Memory B cell (primary cell): ENCODE measurements around the gene KRT6A.

Experiments
- ATAC-seq: fragments of 150-1000 bp; cut with Tn5 transposase; 2 replicates; pipeline ENCODE4 v1.10.0; 2021; ENCODE audit warnings: low read depth, mild to moderate bottlenecking, moderate library complexity
- DNase-seq, 2 donors: peaks; one replicate each; pipeline ENCODE4 v3.0.0; 2022; ENCODE audit warnings: low spot score in 2 of 2
- H3K27ac Mint-ChIP-seq: one replicate; pipeline ENCODE4 v1.8.0; 2022; ENCODE audit warnings: mild to moderate bottlenecking, moderate library complexity, mixed read lengths
- H3K27me3 Mint-ChIP-seq: one replicate; pipeline ENCODE4 v1.8.0; 2022; ENCODE audit warnings: mixed read lengths
- H3K36me3 Mint-ChIP-seq: one replicate; pipeline ENCODE4 v1.8.0; 2022; ENCODE audit warnings: mild to moderate bottlenecking, mixed read lengths
- H3K4me1 Mint-ChIP-seq: one replicate; pipeline ENCODE4 v1.8.0; 2022; ENCODE audit warnings: mixed read lengths
- H3K4me3 Mint-ChIP-seq: one replicate; pipeline ENCODE4 v1.8.0; 2022; ENCODE audit warnings: mild to moderate bottlenecking, moderate library complexity, mixed read lengths
- H3K9me3 Mint-ChIP-seq: one replicate; pipeline ENCODE4 v1.8.0; 2022; ENCODE audit warnings: mixed read lengths

Gene KRT6A

DNA sequence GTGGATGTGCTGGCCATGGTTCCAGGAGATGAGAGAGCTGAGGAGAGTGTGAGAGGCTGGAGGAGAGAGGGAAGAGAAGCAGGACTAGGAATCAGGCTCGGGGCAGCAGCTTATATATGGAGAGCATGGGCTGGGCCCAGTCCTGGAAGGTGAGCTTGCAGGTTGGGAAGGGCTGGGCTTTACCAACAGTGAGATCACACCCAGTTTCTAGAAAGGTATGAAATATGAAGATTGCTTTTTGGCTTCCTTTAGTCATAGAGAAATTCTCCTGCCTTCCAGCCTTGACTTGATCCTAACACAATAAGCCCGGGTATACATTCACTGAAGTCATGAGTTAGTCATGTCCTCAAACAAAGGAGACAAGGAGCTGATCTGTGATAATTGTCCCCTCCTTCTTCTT lies at the start of gene KRT6A:
Gene KRT6A, minus strand, starts transcription at position 86 of the 400 bp plus-strand sequence. Its CDS starts 69 bp downstream, at position 17.
- Mint-ChIP-seq H3K9me3 (no peaks in the 10 kb centered on the region), H3K27ac (no peak within 1 kb of the TSS), H3K36me3 (no peaks in the 10 kb centered on the region), H3K27me3 (peaks cover 14% of the 10 kb centered on the region), H3K4me1 (peaks cover 10% of the 10 kb centered on the region), H3K4me3 (no peak within 1 kb of the TSS)
- no peak for ATAC-seq
- no peak for DNase-seq

DNA sequence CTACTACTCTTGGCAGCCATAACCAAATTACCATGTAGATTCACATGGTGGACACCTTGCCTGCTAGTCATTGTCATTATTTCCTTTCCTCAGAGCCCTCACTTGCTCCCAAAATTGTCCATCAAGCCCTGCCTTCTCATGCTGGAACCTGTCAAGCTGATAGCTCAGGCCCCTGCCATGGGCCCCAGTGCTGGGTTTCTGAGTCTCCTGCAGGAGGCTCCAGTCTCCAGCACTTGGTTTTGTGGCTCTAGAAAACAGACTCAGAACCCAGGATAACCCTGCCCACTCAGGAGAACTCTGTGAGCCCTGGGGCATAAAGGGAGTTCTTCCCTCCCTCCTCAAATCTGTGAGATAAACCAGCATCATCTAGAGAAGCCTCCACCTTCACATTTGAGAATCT lies 49.1 kb upstream of the KRT6A start:
- Mint-ChIP-seq H3K27ac (no peak overlapping the region), H3K9me3 (no peaks in the 10 kb centered on the region), H3K4me1 (no peaks in the 10 kb centered on the region), H3K36me3 (no peaks in the 10 kb centered on the region), H3K27me3 (peaks cover 12% of the 10 kb centered on the region), H3K4me3 (no peak overlapping the region)
- DNase-seq (no peak), ATAC-seq (no peak)

- no peak for DNase-seq
- Mint-ChIP-seq H3K4me1 (no peaks in the 10 kb centered on the region), H3K27me3 (peaks cover 16% of the 10 kb centered on the region), H3K4me3 (no peak overlapping the region), H3K27ac (no peak overlapping the region), H3K36me3 (no peaks in the 10 kb centered on the region), H3K9me3 (no peaks in the 10 kb centered on the region)
- ATAC-seq: no peak
These were observed 48.7 kb upstream of the KRT6A start for GRCh38 chr12:52541709-52542108.

GRCh38 chr12:52540531-52540930 lies 47.5 kb upstream of the KRT6A start:
- DNase-seq: no peak
- Mint-ChIP-seq H3K9me3 (no peaks in the 10 kb centered on the region), H3K27ac (no peak overlapping the region), H3K4me1 (no peaks in the 10 kb centered on the region), H3K27me3 (peaks cover 13% of the 10 kb centered on the region), H3K4me3 (no peak overlapping the region), H3K36me3 (no peaks in the 10 kb centered on the region)
- ATAC-seq: no peak

- ATAC-seq: no peak
- no peaks in the 10 kb centered on the region for H3K9me3 Mint-ChIP-seq
- no peak for DNase-seq
- H3K36me3 Mint-ChIP-seq: no peaks in the 10 kb centered on the region
- no peak overlapping the region for H3K27ac Mint-ChIP-seq
- peaks cover 10% of the 10 kb centered on the region for H3K27me3 Mint-ChIP-seq
- no peaks in the 10 kb centered on the region for H3K4me1 Mint-ChIP-seq
- no peak overlapping the region for H3K4me3 Mint-ChIP-seq
These were observed 46.7 kb upstream of the KRT6A start for GRCh38 chr12:52539821-52540173.

GRCh38 chr12:52539083-52539820 lies 46.2 kb upstream of the KRT6A start:
- Mint-ChIP-seq H3K4me1 (peaks cover 3% of the 10 kb centered on the region), H3K4me3 (no peak overlapping the region)
- ATAC-seq: no peak

GRCh38 chr12:52537101-52537500 lies 44.0 kb upstream of the KRT6A start:
- Mint-ChIP-seq H3K36me3 (no peaks in the 10 kb centered on the region), H3K27ac (no peak overlapping the region), H3K4me3 (no peak overlapping the region), H3K4me1 (peaks cover 3% of the 10 kb centered on the region), H3K9me3 (no peaks in the 10 kb centered on the region), H3K27me3 (peaks cover 13% of the 10 kb centered on the region)
- DNase-seq (no peak), ATAC-seq (no peak)

More at GRCh38 chr12:52539083-52539820, 46.2 kb upstream of the KRT6A start:
- Mint-ChIP-seq H3K9me3 (no peaks in the 10 kb centered on the region), H3K27ac (no peak overlapping the region), H3K27me3 (peaks cover 13% of the 10 kb centered on the region), H3K36me3 (no peaks in the 10 kb centered on the region)
- DNase-seq: no peak

DNA sequence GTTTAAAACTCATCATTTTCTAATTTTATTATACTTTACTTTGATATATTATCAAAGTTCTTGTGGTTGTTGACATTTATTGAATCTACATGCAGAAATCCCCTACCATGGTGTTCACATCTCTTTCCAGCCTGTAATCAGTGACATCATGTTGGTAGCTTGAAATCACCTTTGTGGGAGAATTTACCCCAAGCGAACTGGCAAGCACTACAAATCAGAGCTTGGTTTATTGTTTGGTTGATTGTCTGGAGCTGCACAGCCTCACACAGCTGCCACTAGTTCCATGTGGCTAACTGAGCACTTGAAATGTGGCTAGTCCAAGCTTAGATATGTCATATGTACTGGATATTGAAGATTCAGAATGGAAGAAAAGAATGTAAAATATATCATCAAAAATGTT lies 42.5 kb upstream of the KRT6A start:
- peaks cover 13% of the 10 kb centered on the region for H3K27me3 Mint-ChIP-seq
- no peak overlapping the region for H3K27ac Mint-ChIP-seq
- H3K36me3 Mint-ChIP-seq: no peaks in the 10 kb centered on the region
- peaks cover 9% of the 10 kb centered on the region for H3K4me1 Mint-ChIP-seq
- H3K9me3 Mint-ChIP-seq: no peaks in the 10 kb centered on the region
- no peak overlapping the region for H3K4me3 Mint-ChIP-seq
- no peak for ATAC-seq
- DNase-seq: no peak

GRCh38 chr12:52534482-52534881 lies 41.4 kb upstream of the KRT6A start:
- H3K9me3 Mint-ChIP-seq: no peaks in the 10 kb centered on the region
- no peak overlapping the region for H3K27ac Mint-ChIP-seq
- H3K36me3 Mint-ChIP-seq: no peaks in the 10 kb centered on the region
- ATAC-seq (no peak), DNase-seq (no peak)
- H3K4me1 Mint-ChIP-seq: peaks cover 9% of the 10 kb centered on the region
- H3K4me3 Mint-ChIP-seq: no peak overlapping the region
- H3K27me3 Mint-ChIP-seq: peaks cover 9% of the 10 kb centered on the region

DNA sequence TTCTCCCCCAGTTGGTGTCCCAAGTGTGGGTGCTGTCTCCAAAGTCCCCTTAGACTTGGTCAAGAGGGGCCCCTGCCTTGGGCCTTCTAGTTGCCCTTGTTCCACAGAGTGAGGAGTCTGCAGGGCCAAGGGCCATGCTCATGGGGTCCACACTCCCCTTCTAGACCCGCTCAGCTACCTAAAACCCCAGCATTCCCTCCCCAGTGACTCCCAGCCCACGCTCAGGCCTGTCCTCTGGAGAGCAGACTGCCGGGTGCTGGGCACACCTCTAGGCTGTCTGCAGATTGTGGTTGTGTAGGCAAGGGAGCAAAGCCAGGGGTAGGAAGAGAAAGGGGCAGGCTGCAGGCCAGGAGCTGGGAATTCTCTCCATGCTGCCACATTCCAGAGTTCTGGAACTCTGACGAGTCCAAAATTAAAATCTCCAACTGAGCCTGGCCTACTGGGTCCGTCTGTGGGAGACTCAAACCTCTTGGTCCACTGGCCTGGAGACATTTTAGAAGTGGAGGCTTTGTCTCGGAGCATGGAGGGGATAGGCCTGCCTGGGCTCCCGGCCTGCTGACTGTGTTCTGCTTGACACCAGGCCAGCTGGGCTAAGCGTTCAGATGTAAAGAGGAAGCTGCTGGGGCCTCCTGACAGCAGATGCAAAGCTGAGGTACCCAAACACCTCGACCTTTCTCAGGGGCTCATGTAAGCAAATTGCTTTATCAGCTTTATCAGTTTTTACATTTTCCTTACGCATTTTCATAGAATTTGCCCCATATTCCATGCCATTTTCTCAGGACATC lies 40.8 kb upstream of the KRT6A start:
- H3K36me3 Mint-ChIP-seq: no peaks in the 10 kb centered on the region
- ATAC-seq (peak; percentile 38), DNase-seq (no peak)
- H3K4me1 Mint-ChIP-seq: peaks cover 9% of the 10 kb centered on the region
- H3K4me3 Mint-ChIP-seq: no peak overlapping the region
- H3K9me3 Mint-ChIP-seq: no peaks in the 10 kb centered on the region
- H3K27ac Mint-ChIP-seq: no peak overlapping the region
- H3K27me3 Mint-ChIP-seq: peaks cover 9% of the 10 kb centered on the region

- H3K27ac Mint-ChIP-seq: no peak overlapping the region
- H3K9me3 Mint-ChIP-seq: no peaks in the 10 kb centered on the region
- DNase-seq (no peak), ATAC-seq (no peak)
- no peaks in the 10 kb centered on the region for H3K36me3 Mint-ChIP-seq
- peaks cover 9% of the 10 kb centered on the region for H3K27me3 Mint-ChIP-seq
- H3K4me3 Mint-ChIP-seq: no peak overlapping the region
- peaks cover 9% of the 10 kb centered on the region for H3K4me1 Mint-ChIP-seq
These were observed 39.6 kb upstream of the KRT6A start for GRCh38 chr12:52532636-52533035.

DNA sequence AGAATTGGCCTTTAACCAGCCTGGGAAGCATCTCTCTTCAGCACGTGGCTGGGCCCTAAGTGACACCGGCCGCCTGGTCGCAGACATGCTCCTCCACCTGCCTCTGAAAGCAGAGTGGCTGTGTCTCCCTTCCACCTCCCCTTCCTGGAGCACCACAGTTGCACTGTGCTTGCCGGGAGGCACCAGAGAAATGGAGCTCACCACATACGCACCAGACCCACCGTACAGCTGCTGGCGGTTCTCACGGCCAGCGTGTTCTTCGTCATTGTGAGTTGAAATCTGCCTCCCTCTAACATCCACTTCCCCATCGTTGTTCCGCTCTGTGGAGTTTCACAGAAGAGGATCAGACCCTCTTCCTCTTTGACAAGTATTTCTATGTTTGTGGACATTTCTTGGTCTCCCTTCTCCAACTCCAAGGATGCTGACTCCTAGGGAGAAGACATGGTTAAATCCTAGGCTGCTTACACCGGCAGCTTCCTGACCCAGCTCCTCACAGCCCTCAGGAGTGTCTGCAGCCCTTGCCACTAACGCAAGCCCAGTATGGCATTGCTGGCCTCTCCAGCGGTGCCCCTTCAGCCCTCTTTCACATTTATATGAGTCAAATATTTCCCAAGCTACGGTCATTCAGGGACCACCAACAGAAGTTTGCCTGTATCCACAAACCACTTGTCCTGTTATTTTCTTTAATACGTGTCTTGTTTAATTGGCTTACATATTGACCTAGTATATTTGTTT lies 38.7 kb upstream of the KRT6A start:
- Mint-ChIP-seq H3K27me3 (peaks cover 5% of the 10 kb centered on the region), H3K27ac (no peak overlapping the region), H3K36me3 (no peaks in the 10 kb centered on the region), H3K4me1 (peaks cover 9% of the 10 kb centered on the region), H3K4me3 (no peak overlapping the region), H3K9me3 (no peaks in the 10 kb centered on the region)
- DNase-seq: no peak
- peak; percentile 76 for ATAC-seq

GRCh38 chr12:52530905-52531304 lies 37.8 kb upstream of the KRT6A start:
- Mint-ChIP-seq H3K27ac (no peak overlapping the region), H3K36me3 (no peaks in the 10 kb centered on the region), H3K4me1 (peaks cover 9% of the 10 kb centered on the region), H3K9me3 (no peaks in the 10 kb centered on the region), H3K27me3 (peaks cover 5% of the 10 kb centered on the region), H3K4me3 (no peak overlapping the region)
- no peak for ATAC-seq
- no peak for DNase-seq

- ATAC-seq: no peak
- no peak for DNase-seq
- no peak overlapping the region for H3K4me3 Mint-ChIP-seq
- peaks cover 9% of the 10 kb centered on the region for H3K4me1 Mint-ChIP-seq
- H3K27me3 Mint-ChIP-seq: peaks cover 5% of the 10 kb centered on the region
- H3K36me3 Mint-ChIP-seq: no peaks in the 10 kb centered on the region
- no peak overlapping the region for H3K27ac Mint-ChIP-seq
- no peaks in the 10 kb centered on the region for H3K9me3 Mint-ChIP-seq
These were observed 37.3 kb upstream of the KRT6A start for GRCh38 chr12:52530366-52530765.
